Esophagus mucosa (tissue), 1 donor: Measurements from ENCODE around the gene OR7E24. TPM values are rescaled to one million over a fixed set of nuclear protein-coding genes. Genes with fewer than 3 reads are reported as not detected.
"Not testable (repeated sequence)": the region's sequence is repeated elsewhere in the genome, so short reads cannot be mapped to it uniquely, and the experiment has no call there.

ENCODE experiments used
- ATAC-seq: fragments of 200-7000 bp; cut with Tn5 transposase; one replicate; pipeline ENCODE4 v1.9.1; 2020
- total RNA-seq: library from RNA; stranded (reverse); gene quantifications from one replicate; pipeline ENCODE4 v1.2.4, GENCODE V29; 2023
- donor health status: DM: yes; HTN: yes; CAD: no.

The OR7E24 gene
- not detected for total RNA-seq

DNA sequence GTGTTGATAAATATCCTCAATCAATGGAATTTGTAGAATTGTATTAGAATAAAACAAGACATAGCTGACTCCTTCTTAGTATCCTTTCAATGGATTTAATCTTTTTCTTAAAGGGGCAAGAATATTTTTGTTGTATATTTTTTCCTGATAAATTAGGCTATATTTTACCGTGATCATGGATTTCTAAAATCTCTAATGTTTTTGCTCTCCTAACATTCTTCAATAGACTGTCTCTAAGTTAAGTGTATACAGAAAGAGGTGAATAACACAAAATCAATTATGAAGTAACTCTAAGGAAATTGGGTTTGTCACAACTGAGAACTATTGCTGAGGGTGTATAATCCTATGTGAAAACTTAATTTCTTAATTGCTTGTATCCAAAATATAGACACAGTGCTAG, at the start of gene OR7E24:
Gene OR7E24, plus strand, starts transcription at position 301 of the 400 bp plus-strand sequence. CDS start 114 bp downstream, outside the sequence.
- ATAC-seq = no peak

DNA sequence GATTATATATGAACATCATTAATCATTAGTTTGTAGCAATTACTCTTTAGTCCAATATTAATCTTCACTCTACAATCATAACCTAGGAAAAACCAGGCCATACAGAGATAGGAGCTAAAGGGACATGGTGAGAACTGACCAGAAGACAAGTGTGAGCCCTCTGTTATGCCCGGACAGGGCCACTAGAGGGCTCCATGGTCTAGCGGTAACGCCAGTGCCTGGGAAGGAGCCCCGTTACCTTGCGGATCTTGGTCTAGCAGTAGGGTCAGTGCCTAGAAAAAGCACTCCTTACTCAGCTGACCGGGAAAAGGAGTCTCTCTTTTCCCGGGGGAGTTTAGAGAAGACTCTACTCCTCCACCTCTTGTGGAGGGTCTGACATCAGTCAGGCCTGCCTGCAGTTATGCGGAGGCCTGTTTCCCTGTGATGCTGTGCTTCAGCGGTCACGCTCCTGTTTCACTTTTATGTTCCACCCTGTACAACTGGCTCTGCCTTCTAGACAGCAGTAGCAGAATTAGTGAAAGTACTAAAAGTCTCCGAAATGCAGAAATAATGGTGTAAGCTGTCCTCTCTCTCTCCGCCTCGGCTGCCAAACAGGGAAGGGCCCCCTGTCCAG, 45.1 kb upstream of the OR7E24 start:
- peak; percentile 51 for ATAC-seq

DNA sequence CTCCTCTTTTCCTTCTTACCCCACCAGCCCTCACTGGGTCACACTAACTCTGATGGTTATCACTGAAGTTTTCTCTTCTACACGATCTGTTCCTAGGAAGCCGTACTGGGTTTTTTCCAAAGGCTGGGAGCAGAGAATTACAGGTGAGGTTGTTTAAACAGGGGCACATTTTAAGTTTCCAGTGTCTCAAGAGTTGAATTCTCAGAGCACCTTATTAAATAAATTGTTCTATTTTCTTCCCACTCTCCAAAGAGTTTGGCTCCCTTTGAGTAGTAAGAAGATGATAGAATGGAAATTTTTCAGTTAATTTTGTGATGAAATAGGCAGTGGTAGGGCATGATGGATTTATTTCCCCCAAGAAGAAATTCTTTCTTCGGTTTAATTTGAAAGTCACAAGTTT, 31.2 kb upstream of the OR7E24 start, which contains the start of gene OR7D4:
Gene OR7D4, minus strand, starts transcription at position 101 of the 400 bp plus-strand sequence. CDS start 4,752 bp downstream, outside the sequence.
- ATAC-seq = no peak

DNA sequence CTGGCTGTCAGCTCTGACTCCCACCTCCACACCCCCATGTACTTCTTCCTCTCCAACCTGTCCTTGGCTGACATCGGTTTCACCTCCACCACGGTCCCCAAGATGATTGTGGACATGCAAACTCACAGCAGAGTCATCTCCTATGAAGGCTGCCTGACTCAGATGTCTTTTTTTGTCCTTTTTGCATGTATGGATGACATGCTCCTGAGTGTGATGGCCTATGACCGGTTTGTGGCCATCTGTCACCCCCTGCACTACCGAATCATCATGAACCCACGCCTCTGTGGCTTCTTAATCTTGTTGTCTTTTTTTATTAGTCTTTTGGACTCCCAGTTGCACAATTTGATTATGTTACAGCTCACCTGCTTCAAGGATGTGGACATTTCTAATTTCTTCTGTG, 506 bp downstream of the OR7E24 start:
- no peak for ATAC-seq

DNA sequence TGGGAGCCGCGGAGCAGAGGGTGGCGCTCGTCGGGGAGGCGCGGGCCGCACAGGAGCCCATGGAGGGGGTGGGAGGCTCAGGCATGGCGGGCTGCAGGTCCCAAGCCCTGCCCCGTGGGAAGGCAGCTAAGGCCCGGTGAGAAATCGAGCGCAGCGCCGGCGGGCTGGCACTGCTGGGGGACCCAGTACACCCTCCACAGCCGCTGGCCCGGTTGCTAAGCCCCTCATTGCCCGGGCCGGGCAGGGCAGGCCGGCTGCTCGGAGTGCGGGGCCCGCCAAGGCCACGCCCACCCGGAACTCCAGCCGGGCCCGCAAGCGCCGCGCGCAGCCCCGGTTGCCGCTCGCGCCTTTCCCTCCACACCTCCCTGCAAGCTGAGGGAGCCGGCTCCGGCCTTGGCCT, 32.8 kb downstream of the OR7E24 start:
- ATAC-seq = not testable (repeated sequence)

DNA sequence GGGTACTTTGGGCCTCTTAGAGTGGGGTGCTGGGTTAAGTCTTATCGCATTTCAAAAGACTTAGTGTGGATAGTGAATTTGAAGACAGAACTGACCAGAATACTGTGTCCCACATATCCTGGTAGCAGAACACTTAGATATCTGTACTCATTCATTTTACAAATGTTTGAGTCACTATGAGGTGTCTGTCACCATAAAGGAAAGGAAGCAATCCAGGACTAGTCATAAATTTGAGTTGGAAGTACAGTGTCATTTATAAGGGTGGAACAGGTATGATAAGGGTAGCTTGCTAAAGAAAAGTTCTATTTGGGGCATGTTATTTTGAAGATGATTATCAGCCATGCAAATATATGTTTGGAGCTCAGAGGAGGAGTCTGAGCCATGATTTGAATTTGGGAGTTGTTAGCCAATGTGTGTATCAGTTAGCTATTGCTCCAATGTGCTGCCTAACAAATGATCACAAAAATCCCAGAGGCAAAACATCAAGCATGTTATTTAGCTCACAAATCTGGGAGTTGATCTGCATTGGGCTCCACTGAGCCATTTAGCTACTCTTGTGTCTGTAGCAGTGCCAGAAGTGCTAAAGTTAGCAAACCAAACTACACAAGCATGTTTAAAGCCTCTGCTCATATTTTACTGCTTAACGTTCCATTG, 38.6 kb downstream of the OR7E24 start:
- no peak for ATAC-seq

DNA sequence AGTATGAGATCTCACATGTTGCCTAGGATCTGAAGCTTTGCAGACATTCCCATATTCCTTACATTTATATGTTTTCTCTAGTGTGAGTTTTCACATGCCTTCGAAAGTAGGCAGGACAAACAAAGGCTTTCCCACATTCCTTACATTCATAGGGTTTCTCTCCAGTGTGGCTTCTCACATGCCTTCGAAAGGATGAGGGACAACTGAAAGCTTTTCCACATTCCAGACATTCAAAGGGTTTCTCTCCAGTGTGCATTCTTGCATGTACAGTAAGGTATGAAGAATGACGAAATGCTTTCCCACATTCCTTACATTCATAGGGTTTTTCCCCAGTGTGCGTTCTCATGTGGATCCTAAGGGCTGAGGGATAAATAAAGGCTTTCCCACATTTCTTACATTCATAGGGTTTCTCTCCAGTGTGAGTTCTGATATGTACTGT, 44.7 kb downstream of the OR7E24 start:
- no peak for ATAC-seq

DNA sequence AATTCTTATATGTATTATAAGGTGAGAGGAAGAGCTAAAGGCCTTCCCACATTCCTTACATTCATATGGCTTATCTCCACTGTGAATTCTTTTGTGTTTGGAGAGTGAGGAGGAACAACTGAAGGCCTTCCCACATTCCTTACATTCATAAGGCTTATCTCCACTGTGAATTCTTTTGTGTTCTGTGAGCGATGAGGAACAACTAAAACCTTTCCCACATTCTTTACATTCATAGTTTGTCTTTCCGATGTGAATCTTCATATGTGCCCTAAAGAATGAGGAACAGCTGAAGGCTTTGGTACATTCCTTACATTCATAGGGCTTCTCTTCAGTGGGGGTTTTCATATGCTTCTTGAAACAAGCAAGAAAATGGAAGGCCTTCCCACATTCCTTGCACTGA, 45.6 kb downstream of the OR7E24 start:
- ATAC-seq = no peak

Other genes with a start within 250 kb of the OR7E24 start
- gene MUC16, start 240.5 kb upstream of the OR7E24 start, total RNA-seq = 0.56 TPM
- not detected for gene OR1M1, start 163.9 kb upstream of the OR7E24 start, total RNA-seq
- gene OR7G2, start 143.5 kb upstream of the OR7E24 start, total RNA-seq = not detected
- not detected for gene OR7G1, start 135.2 kb upstream of the OR7E24 start, total RNA-seq
- not detected for gene OR7G3, start 124.0 kb upstream of the OR7E24 start, total RNA-seq
- gene ZNF317, start 110.5 kb upstream of the OR7E24 start, total RNA-seq = 15.1 TPM
- gene OR7D2, start 72.0 kb upstream of the OR7E24 start, total RNA-seq = not detected
- not detected for gene OR7D4, start 31.3 kb upstream of the OR7E24 start, total RNA-seq
- gene ZNF699, start 58.9 kb downstream of the OR7E24 start, total RNA-seq = 3.5 TPM
- 2.9 TPM for gene ZNF559, start 73.2 kb downstream of the OR7E24 start, total RNA-seq
- 0.20 TPM for gene ZNF177, start 112.1 kb downstream of the OR7E24 start, total RNA-seq
- gene ZNF266, start 184.6 kb downstream of the OR7E24 start, total RNA-seq = 11.8 TPM
- gene ZNF560, start 247.7 kb downstream of the OR7E24 start, total RNA-seq = not detected